Chondrocyte (in vitro differentiated cells): Measurements from ENCODE around the gene USP2. TPM values are rescaled to one million over a fixed set of nuclear protein-coding genes. Genes with fewer than 3 reads are reported as not detected.

Experiments
- DNase-seq: peaks from one replicate; pipeline ENCODE4 v3.0.0; 2021; ENCODE audit warnings: mixed read lengths, low spot score
- H3K27ac Mint-ChIP-seq: one replicate; pipeline ENCODE4 v1.8.0; 2021; ENCODE audit warnings: mild to moderate bottlenecking, moderate library complexity, mixed read lengths; ENCODE audit not compliant: unreplicated experiment
- H3K27me3 Mint-ChIP-seq: 2 replicates; pipeline ENCODE4 v1.8.0; 2021; ENCODE audit warnings: low read depth, mixed read lengths
- H3K36me3 Mint-ChIP-seq: 2 replicates; pipeline ENCODE4 v1.8.0; 2021; ENCODE audit warnings: low read depth, mixed read lengths
- H3K4me1 Mint-ChIP-seq: 2 replicates; pipeline ENCODE4 v1.8.0; 2021; ENCODE audit warnings: low read depth, mild to moderate bottlenecking, mixed read lengths
- H3K4me3 Mint-ChIP-seq: one replicate; pipeline ENCODE4 v1.8.0; 2021; ENCODE audit warnings: mild to moderate bottlenecking, moderate library complexity, mixed read lengths; ENCODE audit not compliant: unreplicated experiment
- H3K9me3 Mint-ChIP-seq: 2 replicates; pipeline ENCODE4 v1.8.0; 2021; ENCODE audit warnings: low read depth, mixed read lengths
- CTCF ChIP-seq: fragments of 200-600 bp; sonication (generic); IDR thresholded peaks from 2 replicates; pipeline ENCODE4 v1.5.0; 2021; ENCODE audit warnings: antibody characterized with exemption, mild to moderate bottlenecking, moderate library complexity
- total RNA-seq: library from RNA; stranded (reverse); gene quantifications from 3 replicates; pipeline ENCODE4 v1.2.1, GENCODE V29; 2021

USP2 gene
- total RNA-seq, 1 donor from 2014 or later: 4.1 TPM

GRCh38 chr11:119342362-119343130 is 38.9 kb downstream of the USP2 start:
- Mint-ChIP-seq H3K27ac (no peak overlapping the region), H3K4me3 (no peak overlapping the region), H3K4me1 (peaks cover 37% of the 10 kb centered on the region), H3K27me3 (peaks cover 17% of the 10 kb centered on the region), H3K9me3 (no peaks in the 10 kb centered on the region), H3K36me3 (no peaks in the 10 kb centered on the region)
- DNase-seq: peak; percentile 81
- TF ChIP-seq CTCF: no peak

- TF ChIP-seq CTCF: no peak
- H3K27ac Mint-ChIP-seq: no peak overlapping the region
- no peaks in the 10 kb centered on the region for H3K9me3 Mint-ChIP-seq
- no peaks in the 10 kb centered on the region for H3K36me3 Mint-ChIP-seq
- no peak overlapping the region for H3K4me3 Mint-ChIP-seq
- DNase-seq: peak; percentile 58
- peaks cover 37% of the 10 kb centered on the region for H3K4me1 Mint-ChIP-seq
- H3K27me3 Mint-ChIP-seq: peaks cover 14% of the 10 kb centered on the region
These were observed 39.5 kb downstream of the USP2 start for GRCh38 chr11:119342023-119342300.

- H3K27me3 Mint-ChIP-seq: peaks cover 11% of the 10 kb centered on the region
These were observed 40.1 kb downstream of the USP2 start for GRCh38 chr11:119341222-119342022.

GRCh38 chr11:119340335-119341221 is 40.9 kb downstream of the USP2 start, which contains the start of gene C1QTNF5:
C1QTNF5 (minus strand) TSS chr11:119340883; CDS start chr11:119340397, 486 bp downstream.
- Mint-ChIP-seq H3K4me3 (peak within 1 kb of the TSS; percentile 70), H3K27ac (peak within 1 kb of the TSS; percentile 82), H3K9me3 (no peaks in the 10 kb centered on the region), H3K4me1 (peaks cover 46% of the 10 kb centered on the region), H3K27me3 (peaks cover 11% of the 10 kb centered on the region), H3K36me3 (no peaks in the 10 kb centered on the region)
- peak; percentile 84 for DNase-seq
- no peak for TF ChIP-seq CTCF

More at GRCh38 chr11:119341222-119342022, 40.1 kb downstream of the USP2 start:
- no peaks in the 10 kb centered on the region for H3K36me3 Mint-ChIP-seq
- peak overlapping the region; percentile 82 for H3K27ac Mint-ChIP-seq
- no peak for TF ChIP-seq CTCF
- peak overlapping the region; percentile 70 for H3K4me3 Mint-ChIP-seq
- no peaks in the 10 kb centered on the region for H3K9me3 Mint-ChIP-seq
- H3K4me1 Mint-ChIP-seq: peaks cover 38% of the 10 kb centered on the region
- peak; percentile 70 for DNase-seq
